GM18870 (cell line): ENCODE measurements around the gene GOLGA8J.
"Not testable (repeated sequence)": the region's sequence is repeated elsewhere in the genome, so short reads cannot be mapped to it uniquely, and the experiment has no call there.

Experiments used
- ATAC-seq: cut with Tn5 transposase; IDR thresholded peaks from one replicate; pipeline ENCODE4 v1.9.1; 2021; ENCODE audit warnings: moderate library complexity; ENCODE audit not compliant: unreplicated experiment

Gene GOLGA8J

DNA sequence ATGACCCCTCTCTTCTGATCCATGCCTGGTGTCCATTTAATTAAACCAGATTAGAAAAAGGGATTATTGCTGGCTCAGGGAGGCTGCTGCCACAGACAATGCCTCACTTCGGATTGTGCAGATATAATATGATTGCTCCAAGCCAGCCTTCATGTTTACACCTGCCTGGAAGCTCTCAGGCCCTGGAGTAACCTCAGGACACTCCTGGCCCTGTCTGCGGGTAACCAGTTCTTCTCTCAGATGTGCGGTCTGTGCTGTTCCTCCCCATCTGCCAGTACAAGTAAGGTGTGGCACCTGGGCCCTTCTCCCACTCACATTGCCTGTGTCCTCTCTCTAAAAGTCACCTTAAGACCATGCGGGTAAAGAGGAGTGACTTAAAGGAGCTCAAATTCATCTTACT, 8.8 kb upstream of the GOLGA8J start:
- no peak for ATAC-seq

GRCh38 chr15:30080816-30081215, 1.9 kb upstream of the GOLGA8J start:
- not testable (repeated sequence) for ATAC-seq

DNA sequence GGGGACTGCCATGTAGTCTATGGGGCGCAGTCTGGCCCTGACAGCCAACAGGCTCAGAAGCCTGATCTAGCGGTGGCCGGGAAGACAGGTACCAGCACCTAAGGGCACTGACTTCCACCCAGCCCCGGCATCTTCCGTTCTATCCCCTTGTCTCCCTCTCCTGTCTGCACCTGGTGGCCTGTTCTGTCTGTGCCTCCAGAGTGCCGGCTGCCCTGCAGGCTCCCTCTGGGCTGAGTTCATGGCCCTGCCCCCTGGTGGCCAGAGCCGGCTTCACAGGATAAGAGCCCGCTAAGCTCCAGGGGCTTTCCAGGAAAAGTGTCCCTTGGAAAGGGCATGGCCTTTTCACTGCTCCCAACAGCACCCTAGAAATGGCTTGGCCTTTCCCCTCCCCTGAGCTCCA, 15.1 kb downstream of the GOLGA8J start:
- ATAC-seq, result not testable (repeated sequence)

- not testable (repeated sequence) for ATAC-seq
Observed at GRCh38 chr15:30102890-30103289, 20.1 kb downstream of the GOLGA8J start.

- ATAC-seq, result not testable (repeated sequence)
Observed at GRCh38 chr15:30103941-30104507, 21.3 kb downstream of the GOLGA8J start.

- ATAC-seq, result not testable (repeated sequence)
Observed at GRCh38 chr15:30110591-30110990, 27.8 kb downstream of the GOLGA8J start.

GRCh38 chr15:30130066-30130465, 47.3 kb downstream of the GOLGA8J start:
- ATAC-seq, result not testable (repeated sequence)

DNA sequence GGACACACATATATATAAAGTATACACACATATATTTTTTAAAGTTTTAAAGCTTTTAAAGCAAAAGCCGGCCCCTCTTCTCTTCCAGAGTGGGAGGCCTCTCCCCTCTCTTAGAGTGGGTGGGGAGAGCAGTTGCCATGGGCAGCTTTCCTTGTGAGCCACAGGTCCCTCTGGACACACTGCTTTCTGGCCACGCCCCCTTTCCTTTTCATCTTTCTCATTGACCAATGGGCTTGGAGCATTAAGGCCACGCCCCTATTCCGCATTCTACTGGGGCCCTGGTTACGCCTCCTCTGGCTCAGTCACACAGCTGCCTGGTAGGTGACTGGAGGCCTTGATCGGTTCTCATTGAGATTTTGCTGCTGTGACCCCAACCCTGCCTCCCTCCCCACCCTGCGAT, 52.0 kb downstream of the GOLGA8J start, which contains the start of gene GOLGA8T:
TSS of gene GOLGA8T (plus strand) at position 301 of the 400 bp plus-strand sequence. CDS start at position 399, 98 bp downstream.
- not testable (repeated sequence) for ATAC-seq
